AG04450 (cell line): ENCODE results near the gene GALNT9. TPM values are rescaled to one million over a fixed set of nuclear protein-coding genes. Genes with fewer than 3 reads are reported as not detected.
A peak's percentile ranks its signal among the peaks of the same experiment; 100 is the strongest.

Source experiments
- CTCF ChIA-PET: fragments of 300-600, 350-600 bp; formaldehyde crosslinking; extraction: SDS; loops from one replicate; lab custom pipeline; 2022; ENCODE audit warnings: antibody characterized with exemption, inconsistent platforms; lab: Charles Lee
- POLR2A ChIA-PET: fragments of 350-600 bp; formaldehyde crosslinking; extraction: SDS; loops from one replicate; lab custom pipeline; 2021; ENCODE audit warnings: antibody characterized with exemption, inconsistent platforms; lab: Yijun Ruan, JAX
- DNase-seq: peaks from one replicate; pipeline ENCODE4 v3.0.0-alpha.2; 2011; ENCODE audit warnings: low read depth, low spot score
- H3K27ac ChIP-seq: one replicate; pipeline ENCODE4 v1.5.1; 2012; ENCODE audit warnings: low read depth, low read length, control low read depth
- H3K27me3 ChIP-seq: one replicate; pipeline ENCODE4 v1.6.0; 2012; ENCODE audit warnings: low read length; ENCODE audit not compliant: control insufficient read depth, insufficient read depth
- H3K4me3 ChIP-seq: 2 replicates; pipeline ENCODE4 v1.5.1; 2011; ENCODE audit warnings: mild to moderate bottlenecking, low read depth, low read length, control low read depth
- H3K9me3 ChIP-seq: 2 replicates; pipeline ENCODE4 v1.5.1; 2012; ENCODE audit warnings: low read length; ENCODE audit not compliant: control insufficient read depth, insufficient read depth
- CTCF ChIP-seq: IDR thresholded peaks from 2 replicates; pipeline ENCODE4 v1.5.1; 2011; ENCODE audit warnings: low read depth, low read length, control low read depth, inconsistent platforms
- polyA plus RNA-seq: library from polyadenylated mRNA; depleted of rRNA; stranded (reverse); fragments of >200 nt; gene quantifications from 2 replicates; pipeline ENCODE4 v1.2.3, GENCODE V29; 2011

Gene GALNT9
- polyA plus RNA-seq, 1 experiment = not detected

- CTCF ChIA-PET = no interaction called here
- POLR2A ChIA-PET = no interaction called here
- H3K4me3 ChIP-seq = no peak overlapping the region
- peak; percentile 3 for DNase-seq
- H3K9me3 ChIP-seq = peaks cover 65% of the 10 kb centered on the region
- no peak for TF ChIP-seq CTCF
- peaks cover 7% of the 10 kb centered on the region for H3K27me3 ChIP-seq
- H3K27ac ChIP-seq = no peak overlapping the region
Measured at GRCh38 chr12:132285991-132286681, 43.3 kb downstream of the GALNT9 start.

- no peak for DNase-seq
- H3K9me3 ChIP-seq = peaks cover 61% of the 10 kb centered on the region
- H3K27me3 ChIP-seq = peaks cover 11% of the 10 kb centered on the region
- H3K27ac ChIP-seq = no peak overlapping the region
- TF ChIP-seq CTCF = no peak
- ChIA-PET POLR2A (interaction anchor here (0.7 kb wide), 1 partner anchor 144 kb away, joined by 3 read pairs; no protein-coding TSS in a partner anchor), CTCF (no interaction called here)
- H3K4me3 ChIP-seq = no peak overlapping the region
Measured at GRCh38 chr12:132284827-132285741, 44.3 kb downstream of the GALNT9 start.

GRCh38 chr12:132284071-132284826 is 45.1 kb downstream of the GALNT9 start:
- POLR2A ChIA-PET = no interaction called here

GRCh38 chr12:132282950-132283771 is 46.2 kb downstream of the GALNT9 start:
- Histone ChIP-seq H3K9me3 (peaks cover 53% of the 10 kb centered on the region), H3K27me3 (peaks cover 28% of the 10 kb centered on the region), H3K27ac (no peak overlapping the region), H3K4me3 (no peak overlapping the region)
- ChIA-PET CTCF (no interaction called here), POLR2A (no interaction called here)
- no peak for DNase-seq
- TF ChIP-seq CTCF = no peak

More at GRCh38 chr12:132284071-132284826, 45.1 kb downstream of the GALNT9 start:
- H3K27ac ChIP-seq = no peak overlapping the region
- no peak for DNase-seq
- H3K27me3 ChIP-seq = peaks cover 17% of the 10 kb centered on the region
- CTCF ChIA-PET = no interaction called here
- no peak for TF ChIP-seq CTCF
- no peak overlapping the region for H3K4me3 ChIP-seq
- H3K9me3 ChIP-seq = peaks cover 53% of the 10 kb centered on the region
